Keratinocyte (primary cell): ENCODE results near the gene LYSMD2. TPM values are rescaled to one million over a fixed set of nuclear protein-coding genes. Genes with fewer than 3 reads are reported as not detected.
A peak's percentile ranks its signal among the peaks of the same experiment; 100 is the strongest.

Source experiments
- DNase-seq: peaks from one replicate; pipeline ENCODE4 v3.0.0-alpha.2; 2011; ENCODE audit warnings: low read depth, missing footprints, low spot score
- FAIRE-seq: peaks from 2 replicates; lab custom pipeline; 2011; peaks lifted over from hg19 to GRCh38; lab: Jason Lieb, UNC
- H2AFZ ChIP-seq: 2 replicates; pipeline ENCODE4 v1.6.0; 2012; ENCODE audit warnings: low read length, control low read depth, inconsistent platforms; ENCODE audit not compliant: control insufficient read depth
- H3K27ac ChIP-seq: 2 replicates; pipeline ENCODE4 v1.5.1; 2011; ENCODE audit warnings: low read length; ENCODE audit not compliant: control insufficient read depth, insufficient read depth
- H3K27me3 ChIP-seq: 3 replicates; pipeline ENCODE4 v1.6.0; 2011; ENCODE audit warnings: low read length; ENCODE audit not compliant: control insufficient read depth, insufficient read depth; ENCODE audit errors: extremely low read depth
- H3K36me3 ChIP-seq, 2 experiments: 2 replicates in 1 of 2; 3 replicates in 1 of 2; pipeline ENCODE4 v1.5.1; 2011; ENCODE audit warnings: low read length in 2 of 2, mild to moderate bottlenecking in 1 of 2; ENCODE audit not compliant: control insufficient read depth in 2 of 2, insufficient read depth in 2 of 2; ENCODE audit errors: extremely low read depth in 1 of 2
- H3K4me1 ChIP-seq: 3 replicates; pipeline ENCODE4 v1.5.1; 2011; ENCODE audit warnings: low read length; ENCODE audit not compliant: control insufficient read depth, insufficient read depth; ENCODE audit errors: extremely low read depth
- H3K4me2 ChIP-seq: 3 replicates; pipeline ENCODE4 v1.6.0; 2011; ENCODE audit warnings: low read depth, low read length; ENCODE audit not compliant: control insufficient read depth, insufficient read depth; ENCODE audit errors: extremely low read depth
- H3K4me3 ChIP-seq, 3 experiments: fragments of 200-600 bp in 1 of 3; sonication (generic) in 1 of 3; 2 replicates in 2 of 3; 3 replicates in 1 of 3; pipeline ENCODE4 v1.5.1; 2011 to 2016; ENCODE audit warnings: low read length in 3 of 3, mild to moderate bottlenecking in 3 of 3, control low read depth in 2 of 3, inconsistent platforms in 1 of 3, low read depth in 1 of 3, mixed read lengths in 1 of 3, mixed run types in 1 of 3, moderate library complexity in 1 of 3; ENCODE audit not compliant: control insufficient read depth in 2 of 3, insufficient read depth in 2 of 3; ENCODE audit errors: extremely low read depth in 1 of 3
- H3K79me2 ChIP-seq: 2 replicates; pipeline ENCODE4 v1.6.0; 2012; ENCODE audit warnings: low read length; ENCODE audit not compliant: control insufficient read depth, insufficient read depth
- H3K9ac ChIP-seq: 3 replicates; pipeline ENCODE4 v1.6.0; 2011; ENCODE audit warnings: low read length; ENCODE audit not compliant: control insufficient read depth, insufficient read depth; ENCODE audit errors: extremely low read depth
- H3K9me1 ChIP-seq: 3 replicates; pipeline ENCODE4 v1.6.0; 2011; ENCODE audit warnings: low read length; ENCODE audit not compliant: control insufficient read depth, insufficient read depth; ENCODE audit errors: extremely low read depth
- H3K9me3 ChIP-seq: 2 replicates; pipeline ENCODE4 v1.5.1; 2012; ENCODE audit warnings: low read depth, low read length; ENCODE audit not compliant: control insufficient read depth
- H4K20me1 ChIP-seq: 3 replicates; pipeline ENCODE4 v1.6.0; 2011; ENCODE audit warnings: low read length; ENCODE audit not compliant: control insufficient read depth, insufficient read depth; ENCODE audit errors: extremely low read depth
- EZH2 ChIP-seq: IDR thresholded peaks from one replicate; pipeline ENCODE4 v1.6.1; 2012; ENCODE audit warnings: inconsistent platforms, mild to moderate bottlenecking, low read length, moderate library complexity
- dilution Hi-C: fragments of 300-500 bp; cut with MboI; formaldehyde crosslinking; loops from one replicate; pipeline ENCODE4 v1.7.0; 2020; ENCODE audit warnings: low sequenced_read_pairs; ENCODE audit not compliant: extremely low pct_ligation_motif_present
- polyA plus RNA-seq, 5 experiments: library from polyadenylated mRNA; depleted of rRNA in 3 of 5; stranded (reverse) in 3 of 5; stranded (forward) in 1 of 5; unstranded in 1 of 5; fragments of >200 nt; gene quantifications; 1 replicate in 1 of 5; 2 replicates in 3 of 5; 3 replicates in 1 of 5; pipeline versions ENCODE4 v1.2.1 to v1.2.3, GENCODE V29; 2011 to 2012; ENCODE audit warnings: missing spikeins in 2 of 5, low read depth in 1 of 5, low replicate concordance in 1 of 5
- TF ChIP-seq, protein P1 (sequence below), 3 experiments: IDR thresholded peaks in 1 of 3; conservative IDR thresholded peaks in 1 of 3; optimal IDR thresholded peaks in 1 of 3; 2 replicates in 2 of 3; 3 replicates in 1 of 3; pipeline versions ENCODE3 to v1.5.1; 2011; ENCODE audit warnings: low read length in 3 of 3, mild to moderate bottlenecking in 3 of 3, moderate library complexity in 2 of 3, control low read depth in 1 of 3, inconsistent platforms in 1 of 3; ENCODE audit not compliant: insufficient read depth in 2 of 3; ENCODE audit errors: extremely low read depth in 1 of 3

Gene LYSMD2
- polyA plus RNA-seq, 1 donor (not counting 4 experiments of a cell fraction or from before 2014, with no cell fraction given) = 12.7 TPM

- no peak for TF ChIP-seq EZH2
- TF ChIP-seq, protein P1, sequence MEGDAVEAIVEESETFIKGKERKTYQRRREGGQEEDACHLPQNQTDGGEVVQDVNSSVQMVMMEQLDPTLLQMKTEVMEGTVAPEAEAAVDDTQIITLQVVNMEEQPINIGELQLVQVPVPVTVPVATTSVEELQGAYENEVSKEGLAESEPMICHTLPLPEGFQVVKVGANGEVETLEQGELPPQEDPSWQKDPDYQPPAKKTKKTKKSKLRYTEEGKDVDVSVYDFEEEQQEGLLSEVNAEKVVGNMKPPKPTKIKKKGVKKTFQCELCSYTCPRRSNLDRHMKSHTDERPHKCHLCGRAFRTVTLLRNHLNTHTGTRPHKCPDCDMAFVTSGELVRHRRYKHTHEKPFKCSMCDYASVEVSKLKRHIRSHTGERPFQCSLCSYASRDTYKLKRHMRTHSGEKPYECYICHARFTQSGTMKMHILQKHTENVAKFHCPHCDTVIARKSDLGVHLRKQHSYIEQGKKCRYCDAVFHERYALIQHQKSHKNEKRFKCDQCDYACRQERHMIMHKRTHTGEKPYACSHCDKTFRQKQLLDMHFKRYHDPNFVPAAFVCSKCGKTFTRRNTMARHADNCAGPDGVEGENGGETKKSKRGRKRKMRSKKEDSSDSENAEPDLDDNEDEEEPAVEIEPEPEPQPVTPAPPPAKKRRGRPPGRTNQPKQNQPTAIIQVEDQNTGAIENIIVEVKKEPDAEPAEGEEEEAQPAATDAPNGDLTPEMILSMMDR (optimal IDR thresholded peaks at IDR 0.05 in 1 of 3, IDR thresholded peaks at IDR 0.05 in 1 of 3, conservative IDR thresholded peaks at IDR 0.05 in 1 of 3; ENCODE audit: extremely low read depth in 1 of 3, insufficient read depth in 2 of 3, low read length in 3 of 3) = no peak
- Histone ChIP-seq H3K9ac (no peak overlapping the region), H3K4me2 (peak overlapping the region; percentile 80), H3K9me1 (no peaks in the 10 kb centered on the region), H3K4me3 (peak overlapping the region in 1 of 3 experiments; percentile 46), H3K4me1 (peaks cover 39% of the 10 kb centered on the region), H3K9me3 (no peaks in the 10 kb centered on the region), H2AFZ (no peak overlapping the region), H3K79me2 (no peaks in the 10 kb centered on the region), H3K27ac (no peak overlapping the region), H3K27me3 (no peaks in the 10 kb centered on the region), H4K20me1 (no peaks in the 10 kb centered on the region), H3K36me3 (no peaks in the 10 kb centered on the region)
- dilution Hi-C loops = no loop called here
- DNase-seq (no peak), FAIRE-seq (no peak)
Observed at GRCh38 chr15:51736069-51736468, 1.4 kb downstream of the LYSMD2 start.

GRCh38 chr15:51735228-51736010 is 2.0 kb downstream of the LYSMD2 start:
- DNase-seq (no peak), FAIRE-seq (no peak)
- peaks cover 41% of the 10 kb centered on the region for H3K4me1 ChIP-seq
- no peak overlapping the region for H2AFZ ChIP-seq
- no peak overlapping the region for H3K4me2 ChIP-seq
- H3K9me3 ChIP-seq = no peaks in the 10 kb centered on the region
- no peaks in the 10 kb centered on the region for H4K20me1 ChIP-seq
- TF ChIP-seq, protein P1 (optimal IDR thresholded peaks at IDR 0.05 in 1 of 3, IDR thresholded peaks at IDR 0.05 in 1 of 3, conservative IDR thresholded peaks at IDR 0.05 in 1 of 3; ENCODE audit: extremely low read depth in 1 of 3, insufficient read depth in 2 of 3, low read length in 3 of 3) = peak in 1 of 3 experiments; percentile 7
- no peak for TF ChIP-seq EZH2
- dilution Hi-C loops = no loop called here
- no peak overlapping the region for H3K9ac ChIP-seq
- H3K27ac ChIP-seq = no peak overlapping the region
- no peaks in the 10 kb centered on the region for H3K9me1 ChIP-seq
- no peaks in the 10 kb centered on the region for H3K36me3 ChIP-seq
- no peak overlapping the region for H3K4me3 ChIP-seq
- H3K79me2 ChIP-seq = peaks cover 2% of the 10 kb centered on the region
- H3K27me3 ChIP-seq = no peaks in the 10 kb centered on the region
